ENCODE results near the gene GADD45A.

Gene GADD45A

DNA sequence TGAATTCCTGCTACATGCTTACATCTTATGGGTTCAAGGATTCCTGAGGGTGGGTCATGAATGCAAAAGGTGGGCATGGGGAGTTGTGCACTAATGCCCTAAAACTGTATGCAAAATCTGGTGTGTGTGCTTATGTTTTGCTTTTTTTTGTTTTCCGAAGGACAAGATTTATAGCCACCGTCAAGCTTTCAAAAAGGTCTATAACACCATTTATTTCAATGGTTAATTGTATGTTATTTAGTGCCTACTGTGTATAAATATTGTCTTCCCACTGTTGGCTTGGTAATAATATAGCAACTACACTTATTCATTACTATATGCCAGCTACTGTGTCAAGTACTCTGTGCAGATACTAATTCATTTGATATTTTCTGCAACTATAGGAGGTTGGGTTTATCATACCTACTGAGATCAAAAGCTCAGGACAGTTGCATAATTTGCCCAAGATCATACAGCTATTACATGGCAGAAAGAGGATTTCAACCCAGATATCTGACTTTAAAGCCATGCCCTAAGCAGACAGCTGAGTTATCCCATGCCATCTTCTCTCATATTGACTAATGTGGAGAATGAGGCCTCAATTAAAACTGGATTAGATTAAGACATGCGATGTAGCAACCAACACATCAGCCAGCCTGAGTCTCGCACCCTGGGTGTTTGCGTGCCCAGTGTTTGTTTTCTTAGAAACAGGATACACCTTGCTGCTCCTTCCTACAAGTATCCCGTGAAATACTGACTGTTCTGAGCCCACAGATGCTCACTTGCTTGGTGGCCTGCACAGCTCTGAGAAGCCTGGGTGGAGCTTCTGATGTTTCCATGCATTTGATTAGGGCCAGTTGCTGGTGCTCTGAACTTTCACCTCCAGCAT, 34.6 kb downstream of the GADD45A start (continued):
- peak; percentile 82 for TF ChIP-seq ZNF394 (tag by site-specific recombination; IDR thresholded peaks at IDR 0.05; ENCODE audit: borderline replicate concordance)
- TF ChIP-seq HOXC10 (CRISPR knock-in tag; IDR thresholded peaks at IDR 0.05), result no peak
- TF ChIP-seq ZNF626 (tag by site-specific recombination; IDR thresholded peaks at IDR 0.05), result no peak
- no peak for TF ChIP-seq ZNF140 (tag by site-specific recombination; IDR thresholded peaks at IDR 0.05)
- no peak for TF ChIP-seq ZNF174 (tag by site-specific recombination; IDR thresholded peaks at IDR 0.05)
- TF ChIP-seq ZSCAN16 (tag by site-specific recombination; IDR thresholded peaks at IDR 0.05), result no peak
- no peak for TF ChIP-seq ZNF747 (tag by site-specific recombination; IDR thresholded peaks at IDR 0.05)
- no peak for TF ChIP-seq ZNF473 (tag by site-specific recombination; IDR thresholded peaks at IDR 0.05)
- no peak for TF ChIP-seq BCL11B (tag by site-specific recombination; IDR thresholded peaks at IDR 0.05; ENCODE audit: low read depth)
- TF ChIP-seq ZNF791 (tag by site-specific recombination; IDR thresholded peaks at IDR 0.05), result no peak
- no peak for TF ChIP-seq ZNF221 (tag by site-specific recombination; IDR thresholded peaks at IDR 0.05; ENCODE audit: borderline replicate concordance)
- TF ChIP-seq ZNF555 (tag by site-specific recombination; conservative IDR thresholded peaks at IDR 0.05), result no peak
- TF ChIP-seq SALL2 (tag by site-specific recombination; IDR thresholded peaks at IDR 0.05; ENCODE audit: borderline replicate concordance), result no peak
- TF ChIP-seq GLI4 (tag by site-specific recombination; IDR thresholded peaks at IDR 0.05), result no peak
- TF ChIP-seq SP3 (tag by site-specific recombination; IDR thresholded peaks at IDR 0.05), result no peak
- TF ChIP-seq, protein P1, sequence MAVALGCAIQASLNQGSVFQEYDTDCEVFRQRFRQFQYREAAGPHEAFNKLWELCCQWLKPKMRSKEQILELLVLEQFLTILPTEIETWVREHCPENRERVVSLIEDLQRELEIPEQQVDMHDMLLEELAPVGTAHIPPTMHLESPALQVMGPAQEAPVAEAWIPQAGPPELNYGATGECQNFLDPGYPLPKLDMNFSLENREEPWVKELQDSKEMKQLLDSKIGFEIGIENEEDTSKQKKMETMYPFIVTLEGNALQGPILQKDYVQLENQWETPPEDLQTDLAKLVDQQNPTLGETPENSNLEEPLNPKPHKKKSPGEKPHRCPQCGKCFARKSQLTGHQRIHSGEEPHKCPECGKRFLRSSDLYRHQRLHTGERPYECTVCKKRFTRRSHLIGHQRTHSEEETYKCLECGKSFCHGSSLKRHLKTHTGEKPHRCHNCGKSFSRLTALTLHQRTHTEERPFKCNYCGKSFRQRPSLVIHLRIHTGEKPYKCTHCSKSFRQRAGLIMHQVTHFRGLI (tag by site-specific recombination; IDR thresholded peaks at IDR 0.05), result no peak; the same call in 1 of the 2 replicates
- no peak for TF ChIP-seq ZNF785 (tag by site-specific recombination; IDR thresholded peaks at IDR 0.05)
- TF ChIP-seq ZFP3 (tag by site-specific recombination; IDR thresholded peaks at IDR 0.05; ENCODE audit: low read depth), result no peak
- no peak for TF ChIP-seq ZNF560 (tag by site-specific recombination; IDR thresholded peaks at IDR 0.05; ENCODE audit: borderline replicate concordance)
- peak; percentile 64 for TF ChIP-seq ZIC2 (tag by site-specific recombination; IDR thresholded peaks at IDR 0.05)
- TF ChIP-seq ZNF366 (tag by site-specific recombination; conservative IDR thresholded peaks at IDR 0.05), result peak; percentile 83
- TF ChIP-seq, protein P2, sequence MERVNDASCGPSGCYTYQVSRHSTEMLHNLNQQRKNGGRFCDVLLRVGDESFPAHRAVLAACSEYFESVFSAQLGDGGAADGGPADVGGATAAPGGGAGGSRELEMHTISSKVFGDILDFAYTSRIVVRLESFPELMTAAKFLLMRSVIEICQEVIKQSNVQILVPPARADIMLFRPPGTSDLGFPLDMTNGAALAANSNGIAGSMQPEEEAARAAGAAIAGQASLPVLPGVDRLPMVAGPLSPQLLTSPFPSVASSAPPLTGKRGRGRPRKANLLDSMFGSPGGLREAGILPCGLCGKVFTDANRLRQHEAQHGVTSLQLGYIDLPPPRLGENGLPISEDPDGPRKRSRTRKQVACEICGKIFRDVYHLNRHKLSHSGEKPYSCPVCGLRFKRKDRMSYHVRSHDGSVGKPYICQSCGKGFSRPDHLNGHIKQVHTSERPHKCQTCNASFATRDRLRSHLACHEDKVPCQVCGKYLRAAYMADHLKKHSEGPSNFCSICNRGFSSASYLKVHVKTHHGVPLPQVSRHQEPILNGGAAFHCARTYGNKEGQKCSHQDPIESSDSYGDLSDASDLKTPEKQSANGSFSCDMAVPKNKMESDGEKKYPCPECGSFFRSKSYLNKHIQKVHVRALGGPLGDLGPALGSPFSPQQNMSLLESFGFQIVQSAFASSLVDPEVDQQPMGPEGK (tag by site-specific recombination; IDR thresholded peaks at IDR 0.05), result peak; percentile 67
- TF ChIP-seq ZNF660 (tag by site-specific recombination; IDR thresholded peaks at IDR 0.05), result peak; percentile 89
- peak; percentile 77 for TF ChIP-seq ZXDB (tag by site-specific recombination; IDR thresholded peaks at IDR 0.05)
- TF ChIP-seq ZNF354C (tag by site-specific recombination; IDR thresholded peaks at IDR 0.05; ENCODE audit: borderline replicate concordance, low read depth), result no peak
- no peak for TF ChIP-seq ZNF211 (tag by site-specific recombination; IDR thresholded peaks at IDR 0.05; ENCODE audit: low read depth)
- no peak for TF ChIP-seq ZNF311 (tag by site-specific recombination; IDR thresholded peaks at IDR 0.05; ENCODE audit: borderline replicate concordance)
- TF ChIP-seq ZBTB17 (tag by site-specific recombination; IDR thresholded peaks at IDR 0.05), result peak; percentile 85
- TF ChIP-seq, protein P3, sequence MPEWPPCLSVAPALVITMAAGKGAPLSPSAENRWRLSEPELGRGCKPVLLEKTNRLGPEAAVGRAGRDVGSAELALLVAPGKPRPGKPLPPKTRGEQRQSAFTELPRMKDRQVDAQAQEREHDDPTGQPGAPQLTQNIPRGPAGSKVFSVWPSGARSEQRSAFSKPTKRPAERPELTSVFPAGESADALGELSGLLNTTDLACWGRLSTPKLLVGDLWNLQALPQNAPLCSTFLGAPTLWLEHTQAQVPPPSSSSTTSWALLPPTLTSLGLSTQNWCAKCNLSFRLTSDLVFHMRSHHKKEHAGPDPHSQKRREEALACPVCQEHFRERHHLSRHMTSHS (tag by site-specific recombination; IDR thresholded peaks at IDR 0.05), result no peak
- no peak for TF ChIP-seq ZNF585B (tag by site-specific recombination; IDR thresholded peaks at IDR 0.05)
- TF ChIP-seq, protein P4, sequence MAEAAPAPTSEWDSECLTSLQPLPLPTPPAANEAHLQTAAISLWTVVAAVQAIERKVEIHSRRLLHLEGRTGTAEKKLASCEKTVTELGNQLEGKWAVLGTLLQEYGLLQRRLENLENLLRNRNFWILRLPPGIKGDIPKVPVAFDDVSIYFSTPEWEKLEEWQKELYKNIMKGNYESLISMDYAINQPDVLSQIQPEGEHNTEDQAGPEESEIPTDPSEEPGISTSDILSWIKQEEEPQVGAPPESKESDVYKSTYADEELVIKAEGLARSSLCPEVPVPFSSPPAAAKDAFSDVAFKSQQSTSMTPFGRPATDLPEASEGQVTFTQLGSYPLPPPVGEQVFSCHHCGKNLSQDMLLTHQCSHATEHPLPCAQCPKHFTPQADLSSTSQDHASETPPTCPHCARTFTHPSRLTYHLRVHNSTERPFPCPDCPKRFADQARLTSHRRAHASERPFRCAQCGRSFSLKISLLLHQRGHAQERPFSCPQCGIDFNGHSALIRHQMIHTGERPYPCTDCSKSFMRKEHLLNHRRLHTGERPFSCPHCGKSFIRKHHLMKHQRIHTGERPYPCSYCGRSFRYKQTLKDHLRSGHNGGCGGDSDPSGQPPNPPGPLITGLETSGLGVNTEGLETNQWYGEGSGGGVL (tag by site-specific recombination; IDR thresholded peaks at IDR 0.05), result no peak
- no peak for TF ChIP-seq ZNF132 (tag by site-specific recombination; IDR thresholded peaks at IDR 0.05; ENCODE audit: borderline replicate concordance)
- no peak for TF ChIP-seq ZFP69B (tag by site-specific recombination; IDR thresholded peaks at IDR 0.05)
- no peak for TF ChIP-seq ZNF521 (tag by site-specific recombination; IDR thresholded peaks at IDR 0.05)
- peak; percentile 88 for TF ChIP-seq ZNF24 (tag by site-specific recombination; IDR thresholded peaks at IDR 0.05)
- no peak for TF ChIP-seq SP2 (tag by site-specific recombination; IDR thresholded peaks at IDR 0.05)
